Type B pancreatic cell (in vitro differentiated cells): ENCODE results near the gene CREG1. TPM values are rescaled to one million over a fixed set of nuclear protein-coding genes. Genes with fewer than 3 reads are reported as not detected.

ENCODE experiments used
- DNase-seq: peaks from one replicate; pipeline ENCODE4 v3.0.0; 2021; ENCODE audit warnings: mixed read lengths; ENCODE audit not compliant: unreplicated experiment; ENCODE audit errors: extremely low spot score
- H3K27ac Mint-ChIP-seq: 2 replicates; pipeline ENCODE4 v1.8.0; 2021; ENCODE audit warnings: mild to moderate bottlenecking, mixed read lengths
- H3K27me3 Mint-ChIP-seq: 2 replicates; pipeline ENCODE4 v1.8.0; 2021; ENCODE audit warnings: mixed read lengths
- H3K36me3 Mint-ChIP-seq: 2 replicates; pipeline ENCODE4 v1.8.0; 2021; ENCODE audit warnings: mixed read lengths
- H3K4me1 Mint-ChIP-seq: one replicate; pipeline ENCODE4 v1.8.0; 2021; ENCODE audit warnings: mixed read lengths; ENCODE audit not compliant: unreplicated experiment
- H3K4me3 Mint-ChIP-seq: 2 replicates; pipeline ENCODE4 v1.8.0; 2021; ENCODE audit warnings: mild to moderate bottlenecking, mixed read lengths
- H3K9me3 Mint-ChIP-seq: 2 replicates; pipeline ENCODE4 v1.8.0; 2021; ENCODE audit warnings: mixed read lengths
- total RNA-seq: library from RNA; stranded (reverse); gene quantifications from 2 replicates; pipeline ENCODE4 v1.2.1, GENCODE V29; 2021; ENCODE audit warnings: low replicate concordance
- TF ChIP-seq, protein P1 (sequence below): fragments of 200-600 bp; sonication (generic); conservative IDR thresholded peaks from 2 replicates; pipeline ENCODE4 v1.5.0; 2021; ENCODE audit warnings: antibody characterized with exemption, mild to moderate bottlenecking

CREG1 gene
- total RNA-seq, 1 donor from 2014 or later, result 39.5 TPM

GRCh38 chr1:167593860-167594259 lies 40.3 kb upstream of the CREG1 start:
- DNase-seq, result no peak
- H3K27me3 Mint-ChIP-seq, result peaks cover 3% of the 10 kb centered on the region
- H3K27ac Mint-ChIP-seq, result no peak overlapping the region
- H3K4me1 Mint-ChIP-seq, result no peaks in the 10 kb centered on the region
- H3K9me3 Mint-ChIP-seq, result peaks cover 3% of the 10 kb centered on the region
- no peak overlapping the region for H3K4me3 Mint-ChIP-seq
- TF ChIP-seq, protein P1, sequence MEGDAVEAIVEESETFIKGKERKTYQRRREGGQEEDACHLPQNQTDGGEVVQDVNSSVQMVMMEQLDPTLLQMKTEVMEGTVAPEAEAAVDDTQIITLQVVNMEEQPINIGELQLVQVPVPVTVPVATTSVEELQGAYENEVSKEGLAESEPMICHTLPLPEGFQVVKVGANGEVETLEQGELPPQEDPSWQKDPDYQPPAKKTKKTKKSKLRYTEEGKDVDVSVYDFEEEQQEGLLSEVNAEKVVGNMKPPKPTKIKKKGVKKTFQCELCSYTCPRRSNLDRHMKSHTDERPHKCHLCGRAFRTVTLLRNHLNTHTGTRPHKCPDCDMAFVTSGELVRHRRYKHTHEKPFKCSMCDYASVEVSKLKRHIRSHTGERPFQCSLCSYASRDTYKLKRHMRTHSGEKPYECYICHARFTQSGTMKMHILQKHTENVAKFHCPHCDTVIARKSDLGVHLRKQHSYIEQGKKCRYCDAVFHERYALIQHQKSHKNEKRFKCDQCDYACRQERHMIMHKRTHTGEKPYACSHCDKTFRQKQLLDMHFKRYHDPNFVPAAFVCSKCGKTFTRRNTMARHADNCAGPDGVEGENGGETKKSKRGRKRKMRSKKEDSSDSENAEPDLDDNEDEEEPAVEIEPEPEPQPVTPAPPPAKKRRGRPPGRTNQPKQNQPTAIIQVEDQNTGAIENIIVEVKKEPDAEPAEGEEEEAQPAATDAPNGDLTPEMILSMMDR, result no peak
- no peaks in the 10 kb centered on the region for H3K36me3 Mint-ChIP-seq

GRCh38 chr1:167592475-167592874 lies 38.9 kb upstream of the CREG1 start:
- H3K9me3 Mint-ChIP-seq, result no peaks in the 10 kb centered on the region
- TF ChIP-seq, protein P1, result no peak
- H3K36me3 Mint-ChIP-seq, result no peaks in the 10 kb centered on the region
- no peaks in the 10 kb centered on the region for H3K4me1 Mint-ChIP-seq
- DNase-seq, result no peak
- H3K27me3 Mint-ChIP-seq, result peaks cover 3% of the 10 kb centered on the region
- H3K4me3 Mint-ChIP-seq, result no peak overlapping the region
- no peak overlapping the region for H3K27ac Mint-ChIP-seq

- no peak for DNase-seq
- Mint-ChIP-seq H3K27me3 (peaks cover 3% of the 10 kb centered on the region), H3K9me3 (no peaks in the 10 kb centered on the region), H3K4me1 (no peaks in the 10 kb centered on the region), H3K27ac (no peak overlapping the region), H3K4me3 (no peak overlapping the region), H3K36me3 (no peaks in the 10 kb centered on the region)
- TF ChIP-seq, protein P1, result no peak
Measured at GRCh38 chr1:167588361-167588760, 34.8 kb upstream of the CREG1 start.

DNA sequence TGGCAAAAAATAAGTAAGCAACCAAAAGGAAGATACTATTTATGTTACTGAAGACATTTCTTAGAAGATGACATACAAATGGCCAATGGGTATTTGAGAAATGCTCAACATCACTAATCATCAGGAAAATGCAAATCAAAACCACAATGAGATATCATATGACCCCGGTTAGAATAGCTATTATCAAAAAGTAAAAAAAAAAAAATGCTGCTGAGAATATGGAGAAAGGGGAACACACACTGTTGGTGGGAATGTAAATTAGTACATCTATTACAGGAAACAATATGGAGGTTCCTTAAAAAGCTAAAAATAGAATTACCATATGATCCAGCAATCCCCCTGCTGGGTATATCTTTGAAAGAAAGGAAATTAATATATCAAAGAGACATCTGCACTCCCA lies 34.3 kb upstream of the CREG1 start:
- Mint-ChIP-seq H3K9me3 (no peaks in the 10 kb centered on the region), H3K36me3 (no peaks in the 10 kb centered on the region), H3K4me3 (no peak overlapping the region), H3K4me1 (no peaks in the 10 kb centered on the region), H3K27ac (no peak overlapping the region), H3K27me3 (peaks cover 3% of the 10 kb centered on the region)
- no peak for DNase-seq
- TF ChIP-seq, protein P1, result no peak

DNA sequence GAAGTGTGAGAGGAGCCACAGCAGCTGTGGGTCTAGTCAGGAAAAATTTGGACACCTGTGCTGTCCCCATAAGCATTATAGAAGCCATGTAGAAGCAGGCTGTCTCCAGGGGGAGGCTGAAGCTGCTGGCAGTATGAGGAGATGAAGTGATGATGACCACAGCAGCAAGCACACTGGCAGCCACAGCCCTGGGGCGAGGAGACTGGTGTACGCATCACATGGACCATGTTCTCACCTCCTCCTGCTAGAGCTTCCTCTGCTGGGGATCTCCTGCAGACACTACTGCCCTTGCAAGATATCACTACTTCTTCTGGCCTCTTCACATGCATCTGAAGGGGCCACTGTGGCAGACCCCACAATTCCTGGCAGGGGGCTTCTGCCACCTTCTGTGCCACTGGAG lies 33.8 kb upstream of the CREG1 start:
- H3K4me3 Mint-ChIP-seq, result no peak overlapping the region
- H3K9me3 Mint-ChIP-seq, result no peaks in the 10 kb centered on the region
- TF ChIP-seq, protein P1, result no peak
- DNase-seq, result no peak
- H3K36me3 Mint-ChIP-seq, result no peaks in the 10 kb centered on the region
- H3K27me3 Mint-ChIP-seq, result peaks cover 1% of the 10 kb centered on the region
- no peak overlapping the region for H3K27ac Mint-ChIP-seq
- no peaks in the 10 kb centered on the region for H3K4me1 Mint-ChIP-seq

DNA sequence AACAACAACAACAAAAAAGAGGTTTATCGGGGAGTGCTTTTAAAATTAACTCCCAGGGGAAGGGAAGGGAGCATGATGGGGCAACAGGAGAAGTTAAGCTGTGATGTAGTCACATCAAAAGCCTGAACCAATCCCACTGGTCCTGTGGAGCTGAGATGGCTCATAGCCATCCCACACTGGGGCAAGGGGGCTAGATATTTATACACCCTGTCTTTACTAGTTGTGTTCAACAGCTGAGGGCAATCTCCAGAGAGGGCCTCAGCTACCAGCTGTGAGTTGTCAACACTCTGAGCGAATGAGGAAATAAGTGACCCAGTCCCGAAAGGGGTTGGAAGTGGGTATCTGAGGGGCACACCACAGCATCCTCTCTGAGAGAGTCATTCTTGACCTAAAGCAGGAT lies 31.0 kb upstream of the CREG1 start:
- Mint-ChIP-seq H3K9me3 (no peaks in the 10 kb centered on the region), H3K27me3 (no peaks in the 10 kb centered on the region), H3K4me1 (no peaks in the 10 kb centered on the region), H3K36me3 (no peaks in the 10 kb centered on the region), H3K4me3 (no peak overlapping the region), H3K27ac (no peak overlapping the region)
- no peak for DNase-seq
- TF ChIP-seq, protein P1, result no peak
